Measurements from ENCODE around the gene MFSD6. TPM values are rescaled to one million over a fixed set of nuclear protein-coding genes. Genes with fewer than 3 reads are reported as not detected.
A peak's percentile ranks its signal among the peaks of the same experiment; 100 is the strongest.
"Not testable (repeated sequence)": the region's sequence is repeated elsewhere in the genome, so short reads cannot be mapped to it uniquely, and the experiment has no call there.

MFSD6 gene
- total RNA-seq, 1 experiment from 2014 or later: 0.53 TPM

- no peaks in the 10 kb centered on the region for H3K36me3 ChIP-seq
- no peaks in the 10 kb centered on the region; the same call in none of the 2 replicates for H3K27me3 ChIP-seq
- no peak for DNase-seq
- H3K4me3 ChIP-seq: no peak overlapping the region
- no peaks in the 10 kb centered on the region for H3K9me3 ChIP-seq
These were observed 9.1 kb downstream of the MFSD6 start for GRCh38 chr2:190417045-190417842.

- DNase-seq: no peak
- no peak overlapping the region for H3K4me3 ChIP-seq
- no peaks in the 10 kb centered on the region for H3K9me3 ChIP-seq
- H3K27me3 ChIP-seq: peaks cover 7% of the 10 kb centered on the region
- H3K36me3 ChIP-seq: no peaks in the 10 kb centered on the region
These were observed 10.6 kb downstream of the MFSD6 start for GRCh38 chr2:190418727-190419126.

- Histone ChIP-seq H3K36me3 (no peaks in the 10 kb centered on the region), H3K9me3 (no peaks in the 10 kb centered on the region), H3K4me3 (no peak overlapping the region), H3K27me3 (peaks cover 7% of the 10 kb centered on the region)
- no peak for DNase-seq
These were observed 12.6 kb downstream of the MFSD6 start for GRCh38 chr2:190420801-190421200.

GRCh38 chr2:190425221-190425866 is 17.2 kb downstream of the MFSD6 start:
- no peak overlapping the region for H3K4me3 ChIP-seq
- no peaks in the 10 kb centered on the region for H3K9me3 ChIP-seq
- no peaks in the 10 kb centered on the region for H3K36me3 ChIP-seq
- DNase-seq: no peak
- H3K27me3 ChIP-seq: peaks cover 7% of the 10 kb centered on the region; the same call in 1 of the 2 replicates

GRCh38 chr2:190425883-190426658 is 17.9 kb downstream of the MFSD6 start:
- H3K9me3 ChIP-seq: no peaks in the 10 kb centered on the region
- H3K36me3 ChIP-seq: no peaks in the 10 kb centered on the region
- no peak overlapping the region for H3K4me3 ChIP-seq
- H3K27me3 ChIP-seq: peaks cover 7% of the 10 kb centered on the region; the same call in 1 of the 2 replicates
- no peak for DNase-seq

- H3K4me3 ChIP-seq, H3K9me3 ChIP-seq, H3K27me3 ChIP-seq, DNase-seq, H3K36me3 ChIP-seq: not testable (repeated sequence)
These were observed 22.7 kb downstream of the MFSD6 start for GRCh38 chr2:190430866-190431265.

- no peak for DNase-seq
- no peak overlapping the region for H3K4me3 ChIP-seq
These were observed 23.8 kb downstream of the MFSD6 start for GRCh38 chr2:190431907-190432306.

GRCh38 chr2:190432567-190433231 is 24.5 kb downstream of the MFSD6 start:
- Histone ChIP-seq H3K4me3 (no peak overlapping the region), H3K27me3 (no peaks in the 10 kb centered on the region), H3K9me3 (no peaks in the 10 kb centered on the region), H3K36me3 (no peaks in the 10 kb centered on the region)
- no peak for DNase-seq

More at GRCh38 chr2:190431907-190432306, 23.8 kb downstream of the MFSD6 start:
- Histone ChIP-seq H3K9me3 (no peaks in the 10 kb centered on the region), H3K27me3 (no peaks in the 10 kb centered on the region), H3K36me3 (no peaks in the 10 kb centered on the region)

- DNase-seq: no peak
- no peaks in the 10 kb centered on the region for H3K27me3 ChIP-seq
- no peak overlapping the region for H3K4me3 ChIP-seq
- H3K36me3 ChIP-seq: no peaks in the 10 kb centered on the region
- H3K9me3 ChIP-seq: no peaks in the 10 kb centered on the region
These were observed 27.0 kb downstream of the MFSD6 start for GRCh38 chr2:190435031-190435670.

GRCh38 chr2:190436557-190436956 is 28.4 kb downstream of the MFSD6 start:
- Histone ChIP-seq H3K27me3 (no peaks in the 10 kb centered on the region), H3K36me3 (no peaks in the 10 kb centered on the region), H3K4me3 (no peak overlapping the region), H3K9me3 (no peaks in the 10 kb centered on the region)
- DNase-seq: no peak

- no peaks in the 10 kb centered on the region for H3K27me3 ChIP-seq
- no peak overlapping the region for H3K4me3 ChIP-seq
- H3K9me3 ChIP-seq: no peaks in the 10 kb centered on the region
- no peak for DNase-seq
- no peaks in the 10 kb centered on the region for H3K36me3 ChIP-seq
These were observed 32.0 kb downstream of the MFSD6 start for GRCh38 chr2:190440113-190440512.

- no peaks in the 10 kb centered on the region for H3K36me3 ChIP-seq
- no peaks in the 10 kb centered on the region for H3K9me3 ChIP-seq
- no peaks in the 10 kb centered on the region for H3K27me3 ChIP-seq
- no peak for DNase-seq
- H3K4me3 ChIP-seq: no peak overlapping the region
These were observed 33.4 kb downstream of the MFSD6 start for GRCh38 chr2:190441564-190441963.

GRCh38 chr2:190443055-190443454 is 34.9 kb downstream of the MFSD6 start:
- H3K36me3 ChIP-seq: no peaks in the 10 kb centered on the region
- H3K27me3 ChIP-seq: no peaks in the 10 kb centered on the region
- no peak overlapping the region for H3K4me3 ChIP-seq
- DNase-seq: peak; percentile 21
- H3K9me3 ChIP-seq: no peaks in the 10 kb centered on the region

GRCh38 chr2:190443778-190444481 is 35.8 kb downstream of the MFSD6 start:
- H3K27me3 ChIP-seq: no peaks in the 10 kb centered on the region
- no peak overlapping the region for H3K4me3 ChIP-seq
- H3K36me3 ChIP-seq: no peaks in the 10 kb centered on the region
- DNase-seq: peak; percentile 65
- no peaks in the 10 kb centered on the region for H3K9me3 ChIP-seq

- H3K4me3 ChIP-seq: no peak overlapping the region
- no peak for DNase-seq
- no peaks in the 10 kb centered on the region for H3K9me3 ChIP-seq
- H3K36me3 ChIP-seq: no peaks in the 10 kb centered on the region
- H3K27me3 ChIP-seq: no peaks in the 10 kb centered on the region
These were observed 36.8 kb downstream of the MFSD6 start for GRCh38 chr2:190444976-190445375.

- no peak overlapping the region for H3K4me3 ChIP-seq
- no peak for DNase-seq
- no peaks in the 10 kb centered on the region for H3K9me3 ChIP-seq
- no peaks in the 10 kb centered on the region for H3K27me3 ChIP-seq
- H3K36me3 ChIP-seq: no peaks in the 10 kb centered on the region
These were observed 38.0 kb downstream of the MFSD6 start for GRCh38 chr2:190446193-190446592.

Data from MG63 (cell line).